ENCODE measurements around the gene CEP85.
A peak's percentile ranks its signal among the peaks of the same experiment; 100 is the strongest.

The CEP85 gene

GRCh38 chr1:26315874-26316850 is 82.2 kb downstream of the CEP85 start:
- no peak for DNase-seq (ENCODE audit: low read depth)

- DNase-seq (ENCODE audit: low read depth) = no peak
Measured at GRCh38 chr1:26317146-26317545, 83.1 kb downstream of the CEP85 start.

GRCh38 chr1:26317612-26318337 is 83.8 kb downstream of the CEP85 start, which contains the start of gene CD52:
TSS of gene CD52 (plus strand) at chr1:26317958. CDS start at chr1:26318018, 60 bp downstream.
- DNase-seq (ENCODE audit: low read depth) = no peak

- no peak for DNase-seq (ENCODE audit: low read depth)
Measured at GRCh38 chr1:26318338-26319064, 84.5 kb downstream of the CEP85 start.

- no peak for DNase-seq (ENCODE audit: low read depth)
Measured at GRCh38 chr1:26320896-26321295, 86.9 kb downstream of the CEP85 start.

- peak; percentile 67 for DNase-seq (ENCODE audit: low read depth)
Measured at GRCh38 chr1:26321315-26322041, 87.5 kb downstream of the CEP85 start.

GRCh38 chr1:26322042-26322331 is 88.0 kb downstream of the CEP85 start:
- no peak for DNase-seq (ENCODE audit: low read depth)

GRCh38 chr1:26323382-26323781 is 89.4 kb downstream of the CEP85 start:
- no peak for DNase-seq (ENCODE audit: low read depth)

- DNase-seq (ENCODE audit: low read depth) = no peak
Measured at GRCh38 chr1:26324550-26324949, 90.5 kb downstream of the CEP85 start.

GRCh38 chr1:26327956-26328362 is 94.0 kb downstream of the CEP85 start:
- no peak for DNase-seq (ENCODE audit: low read depth)
